H9 (cell line): Measurements from ENCODE around the gene VARS1. TPM values are rescaled to one million over a fixed set of nuclear protein-coding genes. Genes with fewer than 3 reads are reported as not detected.
"Not testable (repeated sequence)": the region's sequence is repeated elsewhere in the genome, so short reads cannot be mapped to it uniquely, and the experiment has no call there.

Experiments
- DNase-seq: peaks from one replicate; pipeline ENCODE4 v3.0.0-alpha.2; 2017
- H2AFZ ChIP-seq: one replicate; pipeline ENCODE4 v1.6.1; 2013; ENCODE audit warnings: mild to moderate bottlenecking, low read length, control low read depth, moderate library complexity
- H2AK5ac ChIP-seq: 2 replicates; pipeline ENCODE4 v1.6.1; 2013; ENCODE audit warnings: low read length, control low read depth, mixed read lengths; ENCODE audit not compliant: insufficient read length
- H2BK120ac ChIP-seq: one replicate; pipeline ENCODE4 v1.6.1; 2013; ENCODE audit warnings: low read depth, mild to moderate bottlenecking, low read length, control low read depth, inconsistent platforms; ENCODE audit not compliant: poor library complexity, severe bottlenecking
- H2BK12ac ChIP-seq: 2 replicates; pipeline ENCODE4 v1.6.1; 2013; ENCODE audit warnings: low read length, control low read depth, mixed read lengths, low read depth; ENCODE audit not compliant: insufficient read length
- H2BK15ac ChIP-seq: 2 replicates; pipeline ENCODE4 v1.6.1; 2013; ENCODE audit warnings: low read depth, low read length, control low read depth
- H2BK20ac ChIP-seq: one replicate; pipeline ENCODE4 v1.6.1; 2013; ENCODE audit warnings: low read depth, mild to moderate bottlenecking, low read length, control low read depth, inconsistent platforms; ENCODE audit not compliant: poor library complexity, severe bottlenecking
- H2BK5ac ChIP-seq: 2 replicates; pipeline ENCODE4 v1.6.1; 2013; ENCODE audit warnings: low read length, control low read depth, mixed read lengths; ENCODE audit not compliant: insufficient read length
- H3K14ac ChIP-seq: 2 replicates; pipeline ENCODE4 v1.6.1; 2013; ENCODE audit warnings: low read length, control low read depth; ENCODE audit not compliant: insufficient read depth
- H3K18ac ChIP-seq: 2 replicates; pipeline ENCODE4 v1.6.1; 2013; ENCODE audit warnings: low read depth, mild to moderate bottlenecking, mixed read lengths, low read length, control low read depth; ENCODE audit not compliant: insufficient read length
- H3K23ac ChIP-seq: 2 replicates; pipeline ENCODE4 v1.6.1; 2013; ENCODE audit warnings: low read length, control low read depth, mixed read lengths, low read depth; ENCODE audit not compliant: insufficient read length
- H3K23me2 ChIP-seq: 2 replicates; pipeline ENCODE4 v1.6.1; 2013; ENCODE audit warnings: low read depth, mild to moderate bottlenecking, mixed read lengths, low read length, control low read depth; ENCODE audit not compliant: insufficient read length, poor library complexity, severe bottlenecking
- H3K27ac ChIP-seq: 2 replicates; pipeline ENCODE4 v1.5.1; 2013; ENCODE audit warnings: low read length, control low read depth, mixed read lengths, low read depth; ENCODE audit not compliant: insufficient read length
- H3K27me3 ChIP-seq: 2 replicates; pipeline ENCODE4 v1.6.1; 2013; ENCODE audit warnings: low read length, control low read depth, inconsistent platforms; ENCODE audit not compliant: insufficient read depth
- H3K4ac ChIP-seq: 2 replicates; pipeline ENCODE4 v1.6.1; 2013; ENCODE audit warnings: low read depth, mild to moderate bottlenecking, control low read depth, inconsistent platforms, low read length, moderate library complexity
- H3K4me1 ChIP-seq: 2 replicates; pipeline ENCODE4 v1.6.1; 2013; ENCODE audit warnings: low read length, control low read depth, inconsistent platforms; ENCODE audit not compliant: insufficient read depth
- H3K4me2 ChIP-seq: 2 replicates; pipeline ENCODE4 v1.6.1; 2013; ENCODE audit warnings: low read length, control low read depth, mixed read lengths; ENCODE audit not compliant: insufficient read length, insufficient read depth
- H3K56ac ChIP-seq: 2 replicates; pipeline ENCODE4 v1.6.1; 2013; ENCODE audit warnings: low read depth, mild to moderate bottlenecking, mixed read lengths, low read length, control low read depth; ENCODE audit not compliant: insufficient read length
- H3K79me1 ChIP-seq: 2 replicates; pipeline ENCODE4 v1.6.1; 2013; ENCODE audit warnings: low read depth, mild to moderate bottlenecking, moderate library complexity, low read length, control low read depth, inconsistent platforms; ENCODE audit not compliant: insufficient read depth, poor library complexity, severe bottlenecking
- H3K79me2 ChIP-seq: 2 replicates; pipeline ENCODE4 v1.6.1; 2013; ENCODE audit warnings: low read length, control low read depth, inconsistent platforms; ENCODE audit not compliant: insufficient read depth
- H3K9ac ChIP-seq: 2 replicates; pipeline ENCODE4 v1.6.1; 2013; ENCODE audit warnings: low read length, control low read depth, mixed read lengths; ENCODE audit not compliant: insufficient read length; ENCODE audit errors: extremely low read depth
- H3K9me3 ChIP-seq: one replicate; pipeline ENCODE4 v1.6.1; 2013; ENCODE audit warnings: low read depth, low read length, inconsistent platforms; ENCODE audit not compliant: control insufficient read depth
- H3T11ph ChIP-seq: one replicate; pipeline ENCODE4 v1.6.1; 2013; ENCODE audit warnings: mild to moderate bottlenecking, low read length, control low read depth, inconsistent platforms
- H4K20me1 ChIP-seq: one replicate; pipeline ENCODE4 v1.6.1; 2013; ENCODE audit not compliant: control insufficient read depth, insufficient read length, insufficient read depth
- H4K5ac ChIP-seq: 2 replicates; pipeline ENCODE4 v1.6.1; 2013; ENCODE audit warnings: low read depth, mild to moderate bottlenecking, mixed read lengths, low read length, control low read depth; ENCODE audit not compliant: insufficient read length
- H4K8ac ChIP-seq: replicated peaks from 2 replicates; pipeline ENCODE4 v1.6.1; 2013; ENCODE audit warnings: low read length, control low read depth, mixed read lengths, low read depth; ENCODE audit not compliant: insufficient read length
- H4K91ac ChIP-seq: 2 replicates; pipeline ENCODE4 v1.6.1; 2013; ENCODE audit warnings: low read depth, mild to moderate bottlenecking, moderate library complexity, mixed read lengths, low read length, control low read depth; ENCODE audit not compliant: insufficient read length
- H3K27ac Mint-ChIP-seq, 3 experiments: 2 replicates in 2 of 3; 3 replicates in 1 of 3; pipeline ENCODE4 v1.8.0; 2020 to 2021; ENCODE audit warnings: mixed read lengths in 3 of 3, mild to moderate bottlenecking in 1 of 3, moderate library complexity in 1 of 3
- H3K27me3 Mint-ChIP-seq: 2 replicates; pipeline ENCODE4 v1.8.0; 2021; ENCODE audit warnings: low read depth, mild to moderate bottlenecking, moderate library complexity, mixed read lengths
- H3K36me3 Mint-ChIP-seq, 3 experiments: 2 replicates in 2 of 3; 3 replicates in 1 of 3; pipeline ENCODE4 v1.8.0; 2020 to 2021; ENCODE audit warnings: low read depth in 3 of 3, mixed read lengths in 3 of 3; ENCODE audit not compliant: insufficient read depth in 1 of 3
- H3K4me1 Mint-ChIP-seq, 2 experiments: 2 replicates each; pipeline ENCODE4 v1.8.0; 2020; ENCODE audit warnings: mixed read lengths in 2 of 2
- H3K4me3 Mint-ChIP-seq, 2 experiments: 2 replicates in 1 of 2; 3 replicates in 1 of 2; pipeline ENCODE4 v1.8.0; 2020 to 2021; ENCODE audit warnings: mild to moderate bottlenecking in 2 of 2, mixed read lengths in 2 of 2, moderate library complexity in 1 of 2
- H3K9me3 Mint-ChIP-seq, 2 experiments: 2 replicates in 1 of 2; 3 replicates in 1 of 2; pipeline ENCODE4 v1.8.0; 2020; ENCODE audit warnings: mild to moderate bottlenecking in 2 of 2, mixed read lengths in 2 of 2, moderate library complexity in 1 of 2
- CTCF ChIP-seq: fragments of 200-600 bp; sonication (generic); conservative IDR thresholded peaks from 3 replicates; pipeline ENCODE4 v1.8.0; 2021; ENCODE audit warnings: antibody characterized with exemption, mild to moderate bottlenecking
- WGBS: extraction: QIAGEN DNeasy Blood & Tissue Kit; methylation state at CpG from one replicate; pipeline ENCODE4 v1.1.7; 2013; ENCODE audit warnings: missing lambda C conversion rate, low lambda C conversion rate, mixed read lengths; ENCODE audit not compliant: insufficient read length; ENCODE audit errors: extremely low coverage; 5-methylcytosine and 5-hydroxymethylcytosine counted together
- total RNA-seq: library from RNA; stranded (reverse); gene quantifications from 2 replicates; pipeline ENCODE4 v1.2.1, GENCODE V29; 2021

VARS1 gene
- total RNA-seq, 1 experiment from 2014 or later = 154 TPM

- H3K27me3 Mint-ChIP-seq = no peaks in the 10 kb centered on the region
- H2AFZ ChIP-seq = no peak overlapping the region
- H3K23me2 ChIP-seq = peaks cover 4% of the 10 kb centered on the region
- H3K4me1 Mint-ChIP-seq = peaks cover 7 to 8% of the 10 kb centered on the region in 2 experiments
- no peak overlapping the region for H3K27ac ChIP-seq
- H3K79me2 ChIP-seq = peaks cover 5% of the 10 kb centered on the region; the same call in 1 of the 2 replicates
- no peak overlapping the region for H3K4me2 ChIP-seq
- H2BK12ac ChIP-seq = no peak overlapping the region
- no peak overlapping the region for H3K14ac ChIP-seq
- no peak overlapping the region for H3K4me3 Mint-ChIP-seq
- H3K4ac ChIP-seq = no peak overlapping the region
- no peaks in the 10 kb centered on the region for H3K9me3 Mint-ChIP-seq
- no peak overlapping the region for H4K8ac ChIP-seq
- H3K27me3 ChIP-seq = no peaks in the 10 kb centered on the region
- H2BK120ac ChIP-seq = no peak overlapping the region
- peaks cover 39 to 46% (median 39%) of the 10 kb centered on the region in 3 experiments for H3K36me3 Mint-ChIP-seq
- H2BK20ac ChIP-seq = no peak overlapping the region
- peaks cover 2% of the 10 kb centered on the region for H4K20me1 ChIP-seq
- H4K91ac ChIP-seq = no peak overlapping the region
- H4K5ac ChIP-seq = no peak overlapping the region
- no peak overlapping the region for H2BK15ac ChIP-seq
- WGBS = no CpG with 5 or more reads among the region's 9 CpGs
- H3T11ph ChIP-seq = no peak overlapping the region
- no peak overlapping the region for H2AK5ac ChIP-seq
- TF ChIP-seq CTCF = no peak
- no peaks in the 10 kb centered on the region for H3K9me3 ChIP-seq
- H3K79me1 ChIP-seq = no peaks in the 10 kb centered on the region
- H3K4me1 ChIP-seq = no peaks in the 10 kb centered on the region
- no peak overlapping the region for H3K56ac ChIP-seq
- no peak overlapping the region for H3K18ac ChIP-seq
- H2BK5ac ChIP-seq = no peak overlapping the region
- H3K9ac ChIP-seq = no peak overlapping the region
- H3K27ac Mint-ChIP-seq = peak overlapping the region in 1 of 3 experiments; percentile 58; a peak in 1 of 7 replicates
- no peak for DNase-seq
- no peak overlapping the region for H3K23ac ChIP-seq
Measured at GRCh38 chr6:31842053-31842452, 46.5 kb upstream of the VARS1 start.

GRCh38 chr6:31839779-31840126, 44.2 kb upstream of the VARS1 start:
- H3K79me2 ChIP-seq = peaks cover 20% of the 10 kb centered on the region; the same call in 1 of the 2 replicates
- H4K20me1 ChIP-seq, H3K27me3 ChIP-seq, H2BK5ac ChIP-seq, H3K4ac ChIP-seq, H2BK20ac ChIP-seq, H3K18ac ChIP-seq, H4K91ac ChIP-seq, H4K5ac ChIP-seq, H2AK5ac ChIP-seq, H2BK15ac ChIP-seq, H3T11ph ChIP-seq, DNase-seq, H2BK12ac ChIP-seq, H3K14ac ChIP-seq, H3K56ac ChIP-seq, H3K23ac ChIP-seq, H3K9ac ChIP-seq, H3K79me1 ChIP-seq, H3K27ac ChIP-seq, H3K9me3 ChIP-seq, H3K4me1 ChIP-seq, H3K9me3 Mint-ChIP-seq, H3K4me2 ChIP-seq, H3K27me3 Mint-ChIP-seq, H2BK120ac ChIP-seq, H2AFZ ChIP-seq, H4K8ac ChIP-seq: not testable (repeated sequence)
- Mint-ChIP-seq H3K36me3 (peaks cover 60 to 67% (median 61%) of the 10 kb centered on the region in 3 experiments), H3K4me1 (peaks cover 11 to 22% of the 10 kb centered on the region in 2 experiments), H3K27ac (peak overlapping the region in 1 of 3 experiments; percentile 72; a peak in 1 of 7 replicates), H3K4me3 (peak overlapping the region in 1 of 2 experiments; percentile 98; a peak in 1 of 5 replicates)
- no CpG with 5 or more reads among the region's 8 CpGs for WGBS
- H3K23me2 ChIP-seq = peaks cover 27% of the 10 kb centered on the region
